ENCODE measurements around the gene RAB44. TPM values are rescaled to one million over a fixed set of nuclear protein-coding genes. Genes with fewer than 3 reads are reported as not detected.
A peak's percentile ranks its signal among the peaks of the same experiment; 100 is the strongest.

Gene RAB44
- total RNA-seq, 1 experiment from 2014 or later = 0.11 TPM

- TF ChIP-seq NR2C2 (CRISPR knock-in tag; IDR thresholded peaks at IDR 0.05) = no peak
- TF ChIP-seq, protein P1, sequence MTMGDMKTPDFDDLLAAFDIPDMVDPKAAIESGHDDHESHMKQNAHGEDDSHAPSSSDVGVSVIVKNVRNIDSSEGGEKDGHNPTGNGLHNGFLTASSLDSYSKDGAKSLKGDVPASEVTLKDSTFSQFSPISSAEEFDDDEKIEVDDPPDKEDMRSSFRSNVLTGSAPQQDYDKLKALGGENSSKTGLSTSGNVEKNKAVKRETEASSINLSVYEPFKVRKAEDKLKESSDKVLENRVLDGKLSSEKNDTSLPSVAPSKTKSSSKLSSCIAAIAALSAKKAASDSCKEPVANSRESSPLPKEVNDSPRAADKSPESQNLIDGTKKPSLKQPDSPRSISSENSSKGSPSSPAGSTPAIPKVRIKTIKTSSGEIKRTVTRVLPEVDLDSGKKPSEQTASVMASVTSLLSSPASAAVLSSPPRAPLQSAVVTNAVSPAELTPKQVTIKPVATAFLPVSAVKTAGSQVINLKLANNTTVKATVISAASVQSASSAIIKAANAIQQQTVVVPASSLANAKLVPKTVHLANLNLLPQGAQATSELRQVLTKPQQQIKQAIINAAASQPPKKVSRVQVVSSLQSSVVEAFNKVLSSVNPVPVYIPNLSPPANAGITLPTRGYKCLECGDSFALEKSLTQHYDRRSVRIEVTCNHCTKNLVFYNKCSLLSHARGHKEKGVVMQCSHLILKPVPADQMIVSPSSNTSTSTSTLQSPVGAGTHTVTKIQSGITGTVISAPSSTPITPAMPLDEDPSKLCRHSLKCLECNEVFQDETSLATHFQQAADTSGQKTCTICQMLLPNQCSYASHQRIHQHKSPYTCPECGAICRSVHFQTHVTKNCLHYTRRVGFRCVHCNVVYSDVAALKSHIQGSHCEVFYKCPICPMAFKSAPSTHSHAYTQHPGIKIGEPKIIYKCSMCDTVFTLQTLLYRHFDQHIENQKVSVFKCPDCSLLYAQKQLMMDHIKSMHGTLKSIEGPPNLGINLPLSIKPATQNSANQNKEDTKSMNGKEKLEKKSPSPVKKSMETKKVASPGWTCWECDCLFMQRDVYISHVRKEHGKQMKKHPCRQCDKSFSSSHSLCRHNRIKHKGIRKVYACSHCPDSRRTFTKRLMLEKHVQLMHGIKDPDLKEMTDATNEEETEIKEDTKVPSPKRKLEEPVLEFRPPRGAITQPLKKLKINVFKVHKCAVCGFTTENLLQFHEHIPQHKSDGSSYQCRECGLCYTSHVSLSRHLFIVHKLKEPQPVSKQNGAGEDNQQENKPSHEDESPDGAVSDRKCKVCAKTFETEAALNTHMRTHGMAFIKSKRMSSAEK (CRISPR knock-in tag; IDR thresholded peaks at IDR 0.05; ENCODE audit: borderline replicate concordance) = no peak
- TF ChIP-seq, protein P2, sequence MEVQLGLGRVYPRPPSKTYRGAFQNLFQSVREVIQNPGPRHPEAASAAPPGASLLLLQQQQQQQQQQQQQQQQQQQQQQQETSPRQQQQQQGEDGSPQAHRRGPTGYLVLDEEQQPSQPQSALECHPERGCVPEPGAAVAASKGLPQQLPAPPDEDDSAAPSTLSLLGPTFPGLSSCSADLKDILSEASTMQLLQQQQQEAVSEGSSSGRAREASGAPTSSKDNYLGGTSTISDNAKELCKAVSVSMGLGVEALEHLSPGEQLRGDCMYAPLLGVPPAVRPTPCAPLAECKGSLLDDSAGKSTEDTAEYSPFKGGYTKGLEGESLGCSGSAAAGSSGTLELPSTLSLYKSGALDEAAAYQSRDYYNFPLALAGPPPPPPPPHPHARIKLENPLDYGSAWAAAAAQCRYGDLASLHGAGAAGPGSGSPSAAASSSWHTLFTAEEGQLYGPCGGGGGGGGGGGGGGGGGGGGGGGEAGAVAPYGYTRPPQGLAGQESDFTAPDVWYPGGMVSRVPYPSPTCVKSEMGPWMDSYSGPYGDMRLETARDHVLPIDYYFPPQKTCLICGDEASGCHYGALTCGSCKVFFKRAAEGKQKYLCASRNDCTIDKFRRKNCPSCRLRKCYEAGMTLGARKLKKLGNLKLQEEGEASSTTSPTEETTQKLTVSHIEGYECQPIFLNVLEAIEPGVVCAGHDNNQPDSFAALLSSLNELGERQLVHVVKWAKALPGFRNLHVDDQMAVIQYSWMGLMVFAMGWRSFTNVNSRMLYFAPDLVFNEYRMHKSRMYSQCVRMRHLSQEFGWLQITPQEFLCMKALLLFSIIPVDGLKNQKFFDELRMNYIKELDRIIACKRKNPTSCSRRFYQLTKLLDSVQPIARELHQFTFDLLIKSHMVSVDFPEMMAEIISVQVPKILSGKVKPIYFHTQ (CRISPR knock-in tag; IDR thresholded peaks at IDR 0.05) = no peak
- TF ChIP-seq TEAD1 (CRISPR knock-in tag; IDR thresholded peaks at IDR 0.05) = no peak
- no peak for TF ChIP-seq FOXP1 (CRISPR knock-in tag; IDR thresholded peaks at IDR 0.05; ENCODE audit: borderline replicate concordance)
- no peak for TF ChIP-seq TCF7 (CRISPR knock-in tag; IDR thresholded peaks at IDR 0.05; ENCODE audit: low read depth)
These were observed 20.4 kb upstream of the RAB44 start (continued) for GRCh38 chr6:36677059-36677749.

- POLR2A ChIA-PET = interaction anchor here (0.6 to 1.3 kb wide), 6 partner anchors 8 to 355 kb away, joined by 3 to 12 read pairs (median 3); no protein-coding TSS in a partner anchor
- DNase-seq (ENCODE audit: low spot score) = no peak
- CTCF ChIA-PET = interaction anchor here (0.9 to 1.9 kb wide), 12 partner anchors 11 to 337 kb away, joined by 3 to 20 read pairs (median 4); no protein-coding TSS in a partner anchor
- H3K27ac Mint-ChIP-seq = peak overlapping the region; percentile 81
- no peaks in the 10 kb centered on the region; the same call in 1 of the 2 replicates for H3K36me3 Mint-ChIP-seq
- TF ChIP-seq NR1H2 (CRISPR knock-in tag; IDR thresholded peaks at IDR 0.05) (no peak), ZNF423 (CRISPR knock-in tag; IDR thresholded peaks at IDR 0.05) (no peak), RORB (CRISPR knock-in tag; IDR thresholded peaks at IDR 0.05) (no peak), GABPB1 (CRISPR knock-in tag; IDR thresholded peaks at IDR 0.05) (peak; percentile 63), JAZF1 (CRISPR knock-in tag; IDR thresholded peaks at IDR 0.05) (no peak)
- H3K9me3 Mint-ChIP-seq = no peaks in the 10 kb centered on the region
- H3K4me3 Mint-ChIP-seq = peak overlapping the region; percentile 92
- H3K27me3 Mint-ChIP-seq (ENCODE audit: low read depth) = peaks cover 35% of the 10 kb centered on the region
- peak; percentile 3 for ATAC-seq
- H3K4me1 Mint-ChIP-seq = peaks cover 48% of the 10 kb centered on the region
These were observed 19.7 kb upstream of the RAB44 start for GRCh38 chr6:36677753-36678487.

DNA sequence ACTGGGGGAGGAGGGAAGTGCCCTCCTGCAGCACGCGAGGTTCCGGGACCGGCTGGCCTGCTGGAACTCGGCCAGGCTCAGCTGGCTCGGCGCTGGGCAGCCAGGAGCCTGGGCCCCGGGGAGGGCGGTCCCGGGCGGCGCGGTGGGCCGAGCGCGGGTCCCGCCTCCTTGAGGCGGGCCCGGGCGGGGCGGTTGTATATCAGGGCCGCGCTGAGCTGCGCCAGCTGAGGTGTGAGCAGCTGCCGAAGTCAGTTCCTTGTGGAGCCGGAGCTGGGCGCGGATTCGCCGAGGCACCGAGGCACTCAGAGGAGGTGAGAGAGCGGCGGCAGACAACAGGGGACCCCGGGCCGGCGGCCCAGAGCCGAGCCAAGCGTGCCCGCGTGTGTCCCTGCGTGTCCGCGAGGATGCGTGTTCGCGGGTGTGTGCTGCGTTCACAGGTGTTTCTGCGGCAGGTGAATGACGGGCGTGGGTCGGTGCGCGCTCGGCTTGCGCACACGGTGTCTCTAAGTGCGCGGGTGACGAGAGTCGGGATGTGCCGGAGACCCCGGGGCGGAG, 19.1 kb upstream of the RAB44 start, which contains the start of gene CDKN1A:
CDKN1A (plus strand) TSS at position 227 of the 555 bp plus-strand sequence. CDS start 5,388 bp downstream, outside the sequence.
- H3K27ac Mint-ChIP-seq = peak within 1 kb of the TSS; percentile 81
- POLR2A ChIA-PET = interaction anchor here (0.6 to 1.3 kb wide), 6 partner anchors 9 to 354 kb away, joined by 3 to 12 read pairs (median 3); no protein-coding TSS in a partner anchor
- TF ChIP-seq MAX (CRISPR knock-in tag; IDR thresholded peaks at IDR 0.05) = peak; percentile 66; the same call in 1 of the 2 replicates
- TF ChIP-seq ATF1 (CRISPR knock-in tag; IDR thresholded peaks at IDR 0.05) = no peak
- TF ChIP-seq, protein P3, sequence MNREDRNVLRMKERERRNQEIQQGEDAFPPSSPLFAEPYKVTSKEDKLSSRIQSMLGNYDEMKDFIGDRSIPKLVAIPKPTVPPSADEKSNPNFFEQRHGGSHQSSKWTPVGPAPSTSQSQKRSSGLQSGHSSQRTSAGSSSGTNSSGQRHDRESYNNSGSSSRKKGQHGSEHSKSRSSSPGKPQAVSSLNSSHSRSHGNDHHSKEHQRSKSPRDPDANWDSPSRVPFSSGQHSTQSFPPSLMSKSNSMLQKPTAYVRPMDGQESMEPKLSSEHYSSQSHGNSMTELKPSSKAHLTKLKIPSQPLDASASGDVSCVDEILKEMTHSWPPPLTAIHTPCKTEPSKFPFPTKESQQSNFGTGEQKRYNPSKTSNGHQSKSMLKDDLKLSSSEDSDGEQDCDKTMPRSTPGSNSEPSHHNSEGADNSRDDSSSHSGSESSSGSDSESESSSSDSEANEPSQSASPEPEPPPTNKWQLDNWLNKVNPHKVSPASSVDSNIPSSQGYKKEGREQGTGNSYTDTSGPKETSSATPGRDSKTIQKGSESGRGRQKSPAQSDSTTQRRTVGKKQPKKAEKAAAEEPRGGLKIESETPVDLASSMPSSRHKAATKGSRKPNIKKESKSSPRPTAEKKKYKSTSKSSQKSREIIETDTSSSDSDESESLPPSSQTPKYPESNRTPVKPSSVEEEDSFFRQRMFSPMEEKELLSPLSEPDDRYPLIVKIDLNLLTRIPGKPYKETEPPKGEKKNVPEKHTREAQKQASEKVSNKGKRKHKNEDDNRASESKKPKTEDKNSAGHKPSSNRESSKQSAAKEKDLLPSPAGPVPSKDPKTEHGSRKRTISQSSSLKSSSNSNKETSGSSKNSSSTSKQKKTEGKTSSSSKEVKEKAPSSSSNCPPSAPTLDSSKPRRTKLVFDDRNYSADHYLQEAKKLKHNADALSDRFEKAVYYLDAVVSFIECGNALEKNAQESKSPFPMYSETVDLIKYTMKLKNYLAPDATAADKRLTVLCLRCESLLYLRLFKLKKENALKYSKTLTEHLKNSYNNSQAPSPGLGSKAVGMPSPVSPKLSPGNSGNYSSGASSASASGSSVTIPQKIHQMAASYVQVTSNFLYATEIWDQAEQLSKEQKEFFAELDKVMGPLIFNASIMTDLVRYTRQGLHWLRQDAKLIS (CRISPR knock-in tag; IDR thresholded peaks at IDR 0.05; ENCODE audit: borderline replicate concordance) = peak; percentile 71; the same call in 1 of the 2 replicates
- TF ChIP-seq SMAD3 (CRISPR knock-in tag; IDR thresholded peaks at IDR 0.05; ENCODE audit: borderline replicate concordance) = no peak
- TF ChIP-seq JUN (CRISPR knock-in tag; IDR thresholded peaks at IDR 0.05) = 0 out of 2 replicates have a peak, but pooled peaks have one; percentile 5
- TF ChIP-seq ZNF232 (CRISPR knock-in tag; IDR thresholded peaks at IDR 0.05) = 0 out of 2 replicates have a peak, but pooled peaks have one; percentile 31
- TF ChIP-seq E2F5 (CRISPR knock-in tag; IDR thresholded peaks at IDR 0.05) = peak; percentile 71; the same call in 1 of the 2 replicates

More for the DNA sequence above, 19.1 kb upstream of the RAB44 start, which contains the start of gene CDKN1A:
- peaks cover 3% of the 10 kb centered on the region; the same call in 1 of the 2 replicates for H3K36me3 Mint-ChIP-seq
- CTCF ChIA-PET = interaction anchor here (0.7 to 1.9 kb wide), 12 partner anchors 12 to 338 kb away, joined by 3 to 20 read pairs (median 4); no protein-coding TSS in a partner anchor
- ATAC-seq (peak; percentile 90), DNase-seq (ENCODE audit: low spot score) (peak; percentile 86)
- H3K27me3 Mint-ChIP-seq (ENCODE audit: low read depth) = peaks cover 35% of the 10 kb centered on the region
- no peaks in the 10 kb centered on the region for H3K9me3 Mint-ChIP-seq
- H3K4me3 Mint-ChIP-seq = peak within 1 kb of the TSS; percentile 92
- H3K4me1 Mint-ChIP-seq = peaks cover 52% of the 10 kb centered on the region

Measured in WTC11 (cell line).